ENCODE data around the gene UBA5. TPM values are rescaled to one million over a fixed set of nuclear protein-coding genes. Genes with fewer than 3 reads are reported as not detected.
A peak's percentile ranks its signal among the peaks of the same experiment; 100 is the strongest.

The UBA5 gene
- total RNA-seq, 2 experiments from 2014 or later, result 37.8 to 38.0 TPM

- Mint-ChIP-seq H3K9me3 (no peaks in the 10 kb centered on the region), H3K4me1 (peaks cover 13% of the 10 kb centered on the region), H3K27ac (no peak overlapping the region), H3K4me3 (no peak overlapping the region), H3K36me3 (ENCODE audit: low read depth) (no peaks in the 10 kb centered on the region), H3K27me3 (peaks cover 19% of the 10 kb centered on the region)
- POLR2A ChIA-PET, result no interaction called here
- CTCF ChIA-PET, result interaction anchor here (0.6 to 1.4 kb wide), 6 partner anchors 11 to 843 kb away, joined by 3 to 4 read pairs (median 3); no protein-coding TSS in a partner anchor
- peak; percentile 8 for DNase-seq
Measured at GRCh38 chr3:132726341-132726823, 66.3 kb downstream of the UBA5 start.

Other genes with a start within 250 kb of the UBA5 start
- gene DNAJC13, start 242.8 kb upstream of the UBA5 start, total RNA-seq, result 10 to 100 TPM; 37.3 to 38.6 TPM
- under 1 TPM in 1 of 2 experiments, not detected in 1; 0.10 TPM for gene ACKR4, start 63.1 kb upstream of the UBA5 start, total RNA-seq
- 10 to 100 TPM; 11.8 to 13.0 TPM for gene ACAD11, start 520 bp upstream of the UBA5 start, total RNA-seq
- gene NPHP3, start 62.1 kb downstream of the UBA5 start, total RNA-seq, result 10 to 100 TPM; 14.3 to 14.4 TPM

Measured in activated CD4-positive, alpha-beta T cell treated with anti-CD3 and anti-CD28 coated beads, Interleukin-2, amount 10 ng/mL, durations not matched to agents 7 days and 5 days (primary cell).